Suprapubic skin (tissue), 4 donors: ENCODE data around the gene MYO5B. TPM values are rescaled to one million over a fixed set of nuclear protein-coding genes. Genes with fewer than 3 reads are reported as not detected.

Source experiments
- DNase-seq, 2 donors: peaks; one replicate each; pipeline ENCODE4 v3.0.0-alpha.2; 2019; ENCODE audit warnings: low spot score in 2 of 2
- H3K27ac ChIP-seq: fragments of 200-600 bp; sonication (generic); one replicate; pipeline ENCODE4 v1.5.1; 2019
- H3K27me3 ChIP-seq: fragments of 200-600 bp; sonication (generic); one replicate; pipeline ENCODE4 v1.5.1; 2019
- H3K36me3 ChIP-seq: fragments of 200-600 bp; sonication (generic); one replicate; pipeline ENCODE4 v1.5.1; 2019
- H3K4me1 ChIP-seq: fragments of 200-600 bp; sonication (generic); one replicate; pipeline ENCODE4 v1.5.1; 2019
- H3K4me3 ChIP-seq: fragments of 200-600 bp; sonication (generic); one replicate; pipeline ENCODE4 v1.5.1; 2019; ENCODE audit warnings: mild to moderate bottlenecking
- H3K9me3 ChIP-seq: fragments of 200-600 bp; sonication (generic); one replicate; pipeline ENCODE4 v1.5.1; 2019
- EP300 ChIP-seq: sonication (generic); formaldehyde crosslinking; IDR thresholded peaks from one replicate; pipeline ENCODE4 v1.6.1; 2017; ENCODE audit warnings: antibody characterized with exemption
- POLR2A ChIP-seq, 2 donors: fragments of 450-650 bp; IDR thresholded peaks; one replicate each; pipeline ENCODE4 v1.6.1; 2017; ENCODE audit warnings: antibody characterized with exemption in 2 of 2, mild to moderate bottlenecking in 2 of 2, moderate library complexity in 2 of 2
- POLR2AphosphoS5 ChIP-seq, 3 donors: sonication (generic); formaldehyde crosslinking; IDR thresholded peaks; one replicate each; pipeline ENCODE4 v1.6.1; 2017; ENCODE audit warnings: antibody characterized with exemption in 3 of 3
- WGBS: methylation state at CpG from one replicate; pipeline ENCODE4 v1.1.5; 2018; 5-methylcytosine and 5-hydroxymethylcytosine counted together
- total RNA-seq, 4 donors: library from RNA; depleted of rRNA; stranded (reverse); fragments of >200 nt; gene quantifications; one replicate each; pipeline ENCODE4 v1.1.0, GENCODE V29; 2016
- TF ChIP-seq, protein P1 (sequence below), 2 donors: fragments of 200-600 bp in 1 of 2; fragments of 450-650 bp in 1 of 2; sonication (generic) in 1 of 2; IDR thresholded peaks; one replicate each; pipeline ENCODE4 v1.5.1; 2016 to 2019; ENCODE audit warnings: antibody characterized with exemption in 2 of 2, mild to moderate bottlenecking in 1 of 2, moderate library complexity in 1 of 2

Gene MYO5B
- total RNA-seq, 4 donors from 2014 or later = 30.3 to 44.4 (median 40.7) TPM

DNA sequence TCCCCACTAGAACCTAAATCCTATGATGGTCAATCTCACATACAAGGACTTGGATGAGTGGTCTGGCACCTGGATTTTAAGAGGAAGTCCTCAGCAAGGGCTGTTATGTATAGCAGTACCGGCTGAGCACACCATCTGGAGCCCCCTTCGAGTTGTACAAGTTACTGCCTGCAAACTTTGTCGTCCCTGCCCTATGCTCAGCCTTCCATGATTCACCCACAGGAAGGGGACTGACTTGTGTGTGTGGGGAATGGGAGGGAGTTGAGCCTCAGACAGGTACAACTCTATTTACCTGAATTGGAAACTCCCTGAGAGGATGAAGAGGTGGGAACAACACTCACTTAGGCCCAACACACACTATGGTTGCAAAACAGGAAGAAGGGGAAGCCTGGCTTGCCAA is 186.6 kb downstream of the MYO5B start:
- Histone ChIP-seq H3K9me3 (no peaks in the 10 kb centered on the region), H3K4me1 (no peaks in the 10 kb centered on the region), H3K36me3 (no peaks in the 10 kb centered on the region), H3K4me3 (no peak overlapping the region), H3K27me3 (no peaks in the 10 kb centered on the region), H3K27ac (no peak overlapping the region)
- DNase-seq = no peak
- WGBS = 65% methylated on average over 3 of the region's 3 CpGs
- TF ChIP-seq POLR2A (IDR thresholded peaks at IDR 0.05) = no peak
- no peak for TF ChIP-seq POLR2AphosphoS5 (IDR thresholded peaks at IDR 0.05)
- TF ChIP-seq EP300 = no peak
- TF ChIP-seq, protein P1, sequence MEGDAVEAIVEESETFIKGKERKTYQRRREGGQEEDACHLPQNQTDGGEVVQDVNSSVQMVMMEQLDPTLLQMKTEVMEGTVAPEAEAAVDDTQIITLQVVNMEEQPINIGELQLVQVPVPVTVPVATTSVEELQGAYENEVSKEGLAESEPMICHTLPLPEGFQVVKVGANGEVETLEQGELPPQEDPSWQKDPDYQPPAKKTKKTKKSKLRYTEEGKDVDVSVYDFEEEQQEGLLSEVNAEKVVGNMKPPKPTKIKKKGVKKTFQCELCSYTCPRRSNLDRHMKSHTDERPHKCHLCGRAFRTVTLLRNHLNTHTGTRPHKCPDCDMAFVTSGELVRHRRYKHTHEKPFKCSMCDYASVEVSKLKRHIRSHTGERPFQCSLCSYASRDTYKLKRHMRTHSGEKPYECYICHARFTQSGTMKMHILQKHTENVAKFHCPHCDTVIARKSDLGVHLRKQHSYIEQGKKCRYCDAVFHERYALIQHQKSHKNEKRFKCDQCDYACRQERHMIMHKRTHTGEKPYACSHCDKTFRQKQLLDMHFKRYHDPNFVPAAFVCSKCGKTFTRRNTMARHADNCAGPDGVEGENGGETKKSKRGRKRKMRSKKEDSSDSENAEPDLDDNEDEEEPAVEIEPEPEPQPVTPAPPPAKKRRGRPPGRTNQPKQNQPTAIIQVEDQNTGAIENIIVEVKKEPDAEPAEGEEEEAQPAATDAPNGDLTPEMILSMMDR (IDR thresholded peaks at IDR 0.05) = no peak

DNA sequence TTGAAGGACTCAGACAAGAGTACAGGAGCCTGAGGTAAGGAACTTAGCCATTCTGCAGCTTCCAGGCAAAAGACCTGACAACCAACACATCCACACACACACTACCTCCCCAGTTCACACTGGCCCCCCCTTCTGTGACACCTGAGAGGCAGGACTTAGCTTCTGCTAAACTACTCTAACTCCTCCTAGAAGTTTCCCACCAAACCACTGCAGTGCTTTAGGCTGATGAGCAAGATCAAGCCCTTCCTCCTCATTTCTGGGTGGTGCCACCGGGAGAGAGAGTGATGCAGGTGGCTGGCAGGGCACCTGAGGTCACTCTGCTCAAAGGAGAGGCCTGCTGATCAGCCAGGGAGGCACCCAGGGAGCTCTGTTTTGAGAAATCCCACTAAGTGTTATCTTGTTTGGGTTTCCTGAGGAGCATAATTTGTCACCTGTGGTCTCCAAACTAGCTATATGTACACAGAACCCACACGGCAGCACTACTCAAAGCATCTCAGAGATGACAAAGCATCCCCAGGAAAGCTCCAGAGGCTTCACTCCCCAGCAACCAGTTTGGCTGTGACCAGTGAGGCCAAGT is 188.4 kb downstream of the MYO5B start:
- WGBS = 75% methylated on average over 2 of the region's 2 CpGs
- H3K9me3 ChIP-seq = no peaks in the 10 kb centered on the region
- no peaks in the 10 kb centered on the region for H3K36me3 ChIP-seq
- no peak for TF ChIP-seq EP300
- TF ChIP-seq, protein P1 (IDR thresholded peaks at IDR 0.05) = no peak
- TF ChIP-seq POLR2AphosphoS5 (IDR thresholded peaks at IDR 0.05) = no peak
- no peak for TF ChIP-seq POLR2A (IDR thresholded peaks at IDR 0.05)
- no peak overlapping the region for H3K4me3 ChIP-seq
- no peaks in the 10 kb centered on the region for H3K27me3 ChIP-seq
- no peak overlapping the region for H3K27ac ChIP-seq
- H3K4me1 ChIP-seq = no peaks in the 10 kb centered on the region
- no peak for DNase-seq

DNA sequence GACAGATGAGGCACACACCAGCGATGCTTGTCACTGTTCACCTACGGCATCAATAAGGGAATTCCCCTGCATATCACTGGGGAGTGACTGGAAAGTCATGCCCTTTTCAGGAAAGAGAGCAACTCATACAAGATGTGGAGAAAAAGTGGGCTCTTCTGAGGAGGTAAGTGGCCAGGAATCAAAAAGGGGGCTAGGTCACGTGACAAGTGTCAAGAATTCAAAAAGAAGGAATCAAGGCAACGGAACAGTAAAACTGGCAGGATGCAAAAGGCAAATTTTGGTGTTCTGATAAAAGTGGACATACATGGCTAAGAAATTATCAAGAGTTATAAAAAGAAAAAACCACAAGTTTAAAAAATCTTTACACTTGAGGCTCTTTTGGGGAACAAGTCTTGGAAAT is 190.9 kb downstream of the MYO5B start:
- TF ChIP-seq EP300 (no peak), POLR2AphosphoS5 (IDR thresholded peaks at IDR 0.05) (no peak), POLR2A (IDR thresholded peaks at IDR 0.05) (no peak)
- TF ChIP-seq, protein P1 (IDR thresholded peaks at IDR 0.05) = no peak
- 65% methylated on average over 4 of the region's 4 CpGs for WGBS
- Histone ChIP-seq H3K4me3 (no peak overlapping the region), H3K27me3 (no peaks in the 10 kb centered on the region), H3K9me3 (no peaks in the 10 kb centered on the region), H3K27ac (no peak overlapping the region), H3K36me3 (no peaks in the 10 kb centered on the region), H3K4me1 (no peaks in the 10 kb centered on the region)
- DNase-seq = no peak

DNA sequence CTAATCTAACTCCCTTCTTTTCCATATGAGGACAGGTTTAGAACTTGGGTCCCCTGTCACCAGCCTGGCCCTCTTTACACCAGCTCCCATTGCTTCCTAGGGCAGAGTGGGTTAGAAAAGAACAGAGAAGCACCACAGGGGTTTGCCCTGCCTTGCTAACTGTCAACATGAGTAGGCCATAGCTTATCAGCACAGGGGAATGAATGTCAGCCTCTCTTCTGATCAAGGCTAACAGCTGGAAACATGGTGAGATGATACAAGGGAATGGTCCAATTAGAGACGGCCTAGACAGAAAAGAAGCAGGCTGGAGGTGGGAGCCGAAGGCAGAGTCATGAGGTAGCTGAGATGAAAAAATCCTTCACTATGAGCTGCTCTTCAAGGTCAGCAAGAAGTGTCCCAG is 192.2 kb downstream of the MYO5B start:
- H3K27me3 ChIP-seq = no peaks in the 10 kb centered on the region

DNA sequence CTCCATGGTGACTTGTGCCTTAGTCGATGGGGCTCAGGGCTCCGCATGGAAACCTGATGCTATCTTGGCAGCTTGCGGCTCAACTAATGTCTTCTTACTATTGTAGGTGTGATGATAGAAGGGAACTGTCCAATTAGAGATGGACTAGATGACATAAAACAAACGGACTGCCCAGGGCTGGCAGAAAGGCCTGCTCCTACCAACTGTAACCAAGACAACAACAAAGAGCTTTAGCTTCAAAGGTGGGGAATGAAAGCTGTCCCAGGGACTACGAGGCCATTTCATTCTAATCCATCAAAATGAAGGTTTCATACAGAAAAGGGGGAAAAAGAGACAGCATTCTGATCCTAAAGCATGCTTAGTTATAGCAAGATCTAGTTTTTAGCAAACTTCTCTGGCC is 194.7 kb downstream of the MYO5B start:
- Histone ChIP-seq H3K4me1 (no peaks in the 10 kb centered on the region), H3K27ac (no peak overlapping the region), H3K9me3 (no peaks in the 10 kb centered on the region), H3K27me3 (no peaks in the 10 kb centered on the region), H3K36me3 (no peaks in the 10 kb centered on the region), H3K4me3 (no peak overlapping the region)
- TF ChIP-seq EP300 = no peak
- no peak for TF ChIP-seq POLR2AphosphoS5 (IDR thresholded peaks at IDR 0.05)
- TF ChIP-seq, protein P1 (IDR thresholded peaks at IDR 0.05) = no peak
- no peak for TF ChIP-seq POLR2A (IDR thresholded peaks at IDR 0.05)
- no peak for DNase-seq
- 79% methylated on average over 5 of the region's 5 CpGs for WGBS

More for the DNA sequence above, 192.2 kb downstream of the MYO5B start:
- no peaks in the 10 kb centered on the region for H3K36me3 ChIP-seq
- TF ChIP-seq POLR2A (IDR thresholded peaks at IDR 0.05) = no peak
- TF ChIP-seq POLR2AphosphoS5 (IDR thresholded peaks at IDR 0.05) = no peak
- TF ChIP-seq EP300 = no peak
- TF ChIP-seq, protein P1 (IDR thresholded peaks at IDR 0.05) = no peak
- WGBS = 93% methylated on average over 2 of the region's 2 CpGs
- H3K27ac ChIP-seq = no peak overlapping the region
- no peak overlapping the region for H3K4me3 ChIP-seq
- DNase-seq = no peak
- H3K4me1 ChIP-seq = no peaks in the 10 kb centered on the region
- no peaks in the 10 kb centered on the region for H3K9me3 ChIP-seq
